ENCODE measurements around the gene DTX2.
"Not testable (repeated sequence)": the region's sequence is repeated elsewhere in the genome, so short reads cannot be mapped to it uniquely, and the experiment has no call there.

The DTX2 gene

DNA sequence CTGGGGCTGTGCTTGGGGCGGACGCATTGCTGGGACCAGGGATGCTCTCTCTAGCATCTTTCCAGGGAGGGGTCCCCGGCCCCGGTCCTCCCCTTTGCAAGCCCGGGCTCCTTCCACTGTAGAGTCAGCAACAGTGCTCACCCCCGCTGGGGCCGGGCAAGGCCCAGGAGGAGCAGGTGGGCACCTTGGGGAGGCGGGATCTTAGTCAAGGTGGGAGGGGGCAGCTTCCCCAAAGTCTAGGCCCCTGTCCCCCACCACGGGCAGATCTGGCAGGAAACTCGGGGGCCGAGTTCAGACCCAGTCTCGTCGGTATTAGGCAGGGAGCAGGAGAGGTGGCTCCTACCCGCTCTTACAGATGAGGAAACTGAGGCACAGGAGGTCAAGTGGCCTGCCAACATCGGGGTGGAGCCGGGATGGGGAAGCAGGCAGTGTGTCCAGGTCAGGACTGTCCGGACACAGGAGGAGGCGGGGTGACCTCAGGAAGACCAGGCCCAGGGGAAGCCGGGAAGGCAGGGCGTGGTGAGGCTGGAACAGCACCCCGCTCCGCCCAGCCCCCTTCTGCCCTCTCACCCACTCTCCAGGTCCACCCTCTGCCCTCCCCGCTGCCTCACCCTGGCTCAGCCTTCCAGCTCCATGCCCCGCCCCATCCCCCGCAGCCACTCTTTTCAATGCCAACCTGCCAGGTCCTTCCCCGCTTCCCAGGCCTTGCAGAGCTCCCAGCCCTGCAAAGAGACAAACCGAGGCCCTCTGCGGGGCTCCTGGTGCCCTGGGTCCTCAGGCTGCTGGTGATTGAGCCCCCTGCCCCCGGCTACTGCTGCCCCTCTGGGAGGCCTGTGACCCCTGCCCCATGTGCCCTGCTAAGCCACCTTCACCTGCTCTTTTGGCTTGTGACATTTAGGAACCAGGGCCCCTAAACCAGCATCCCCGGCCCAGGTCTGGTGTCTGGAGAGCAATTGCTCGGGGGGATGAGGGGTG, 50.7 kb downstream of the DTX2 start:
- not testable (repeated sequence) for DNase-seq (ENCODE audit: low read depth in 2 of 2)

DNA sequence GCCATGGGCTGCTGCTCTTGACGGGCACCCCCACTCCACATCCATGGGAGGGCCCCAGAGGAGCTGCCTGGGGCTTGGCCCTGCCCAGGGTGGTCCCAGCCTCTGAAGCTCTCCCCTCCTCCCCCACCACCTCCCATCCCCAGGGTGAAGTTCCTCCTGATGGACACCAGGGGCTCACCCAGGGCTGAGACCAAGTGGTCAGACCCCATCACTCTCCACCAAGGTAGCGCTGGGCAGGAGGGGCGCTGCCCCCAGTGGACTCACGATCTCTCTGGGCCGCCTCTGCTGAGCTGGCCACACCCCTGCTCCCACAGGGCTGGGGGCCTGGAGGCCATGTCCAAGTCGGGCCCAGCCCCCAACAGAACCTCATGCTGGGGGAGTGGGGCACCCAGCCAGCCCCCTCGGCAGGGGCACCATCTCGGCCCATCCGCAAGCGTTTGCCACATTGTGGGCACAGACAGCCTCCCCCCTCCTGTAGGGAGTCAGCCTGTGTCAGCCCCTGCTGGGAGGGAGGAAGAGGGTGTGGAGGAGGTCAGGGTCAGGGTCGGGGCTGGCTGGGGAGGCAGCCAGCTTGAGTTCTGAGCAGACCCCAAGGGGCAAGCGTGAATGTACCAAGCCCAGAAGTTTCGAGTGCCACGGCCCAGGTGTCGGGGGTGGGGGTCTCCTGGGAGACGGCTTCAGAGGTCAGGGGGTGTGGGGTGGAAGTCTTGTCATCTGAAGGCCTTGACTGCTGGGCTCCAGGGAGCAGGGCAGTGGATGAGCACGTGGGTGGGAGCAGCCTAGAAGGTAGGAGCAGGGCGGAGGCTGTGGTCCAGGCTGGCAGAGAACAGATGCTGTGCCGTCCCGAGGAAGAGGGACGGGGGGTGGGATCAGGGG, 51.7 kb downstream of the DTX2 start:
- no peak for DNase-seq (ENCODE audit: low read depth in 2 of 2)

DNA sequence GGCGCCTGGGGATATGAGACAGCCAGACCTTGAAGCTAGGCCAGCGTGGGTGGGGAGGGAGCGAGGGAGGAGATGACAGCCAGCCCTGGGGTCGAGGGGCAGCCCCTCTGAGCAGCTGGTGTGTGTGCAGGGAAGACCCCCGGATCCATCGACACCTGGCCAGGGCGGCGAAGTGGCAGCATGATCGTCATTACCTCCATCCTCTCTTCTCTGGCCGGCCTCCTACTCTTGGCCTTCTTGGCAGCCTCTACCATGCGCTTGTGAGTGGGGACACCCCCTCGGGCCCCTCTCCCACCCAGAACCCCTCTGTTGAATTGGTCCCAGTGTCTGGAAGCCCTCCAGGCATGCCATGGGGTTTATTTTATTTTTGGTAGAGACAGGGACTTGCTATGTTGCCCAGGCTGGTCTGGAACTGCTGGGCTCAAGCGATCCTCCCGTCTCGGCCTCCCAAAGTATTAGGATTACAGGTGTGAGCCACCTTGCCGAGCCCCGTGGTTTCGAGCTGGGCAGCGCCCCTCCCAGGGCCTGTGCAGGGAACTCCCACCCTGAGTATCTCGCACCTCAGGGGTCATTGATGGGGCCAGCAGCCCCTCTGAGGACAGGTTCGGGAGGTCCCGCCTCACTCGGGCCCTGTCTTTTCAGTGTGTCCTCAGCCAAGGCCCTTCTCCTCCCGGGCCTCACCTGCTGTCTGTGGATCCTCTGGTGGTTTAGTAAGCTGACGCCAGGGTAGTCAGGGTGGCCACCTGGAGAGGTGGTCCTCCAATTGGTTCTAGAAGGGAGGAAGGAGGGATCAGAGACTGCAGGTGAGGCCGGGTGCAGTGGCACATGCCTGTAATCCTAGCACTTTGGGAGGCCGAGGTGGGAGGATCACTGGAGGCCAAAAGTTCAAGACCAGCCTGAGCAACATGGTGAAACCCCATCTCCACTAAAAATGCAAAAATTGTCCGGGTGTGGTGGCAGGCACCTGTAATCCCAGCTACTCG, 52.6 kb downstream of the DTX2 start:
- DNase-seq (ENCODE audit: low read depth in 2 of 2): no peak

DNA sequence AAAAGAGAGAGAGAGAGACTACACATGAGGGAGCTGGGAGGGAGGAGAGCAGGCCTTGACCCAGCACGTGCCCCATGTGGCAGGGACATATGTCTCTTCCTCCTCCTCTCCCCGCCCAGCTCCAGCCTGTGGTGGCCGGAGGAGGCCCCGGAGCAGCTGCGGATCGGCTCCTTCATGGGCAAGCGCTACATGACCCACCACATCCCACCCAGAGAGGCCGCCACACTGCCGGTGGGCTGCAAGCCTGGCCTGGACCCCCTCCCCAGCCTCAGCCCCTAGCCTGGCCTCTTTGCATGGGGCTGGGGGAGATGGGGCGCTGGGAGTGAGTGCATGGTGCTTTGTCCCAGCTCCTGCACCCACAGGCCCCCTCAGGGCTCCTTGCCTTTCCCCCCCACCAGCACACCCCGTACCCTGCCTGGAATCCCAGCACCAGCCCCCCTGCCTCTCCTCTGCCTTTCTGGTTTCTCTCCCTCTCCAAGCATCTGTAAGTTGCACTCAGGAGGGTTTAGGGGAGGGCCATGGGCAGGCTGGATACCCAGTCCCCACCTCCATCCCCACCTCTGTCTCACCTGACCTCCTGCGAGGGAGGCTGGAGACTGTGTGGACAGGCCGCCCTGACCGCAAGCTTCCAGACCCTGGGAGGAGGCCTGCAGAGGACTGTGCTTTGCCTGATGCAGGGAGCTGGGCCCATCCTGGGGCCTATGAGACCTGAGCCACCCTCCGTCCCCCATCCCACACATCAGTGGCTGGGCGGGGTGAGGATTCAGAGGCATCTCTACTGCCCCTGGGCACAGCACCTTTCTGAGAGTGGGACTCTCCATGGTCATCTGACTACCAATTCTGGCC, 53.6 kb downstream of the DTX2 start:
- DNase-seq (ENCODE audit: low read depth in 2 of 2): no peak

DNA sequence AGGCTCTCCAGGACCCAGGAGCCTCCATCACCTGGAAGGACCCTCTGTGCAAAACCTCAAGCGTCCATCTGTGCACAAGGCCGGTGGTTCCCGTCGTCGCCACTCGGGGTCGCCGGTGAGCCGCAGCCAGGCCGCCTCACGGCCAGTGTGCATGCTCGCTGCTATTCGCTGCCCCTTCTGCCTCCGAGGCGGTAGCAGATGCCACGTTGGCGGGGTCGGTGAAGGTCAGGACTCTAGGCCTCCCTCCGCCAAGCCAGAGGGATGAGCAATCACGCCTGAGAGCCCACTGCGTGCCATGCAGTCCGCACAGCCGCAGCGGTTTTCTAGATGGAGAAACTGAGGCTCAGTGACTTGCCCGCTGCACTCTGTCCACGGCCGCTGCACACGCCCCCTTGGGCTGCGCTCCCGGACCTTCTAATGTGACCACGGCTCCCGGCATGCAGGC, 54.5 kb downstream of the DTX2 start:
- no peak for DNase-seq (ENCODE audit: low read depth in 2 of 2)

DNA sequence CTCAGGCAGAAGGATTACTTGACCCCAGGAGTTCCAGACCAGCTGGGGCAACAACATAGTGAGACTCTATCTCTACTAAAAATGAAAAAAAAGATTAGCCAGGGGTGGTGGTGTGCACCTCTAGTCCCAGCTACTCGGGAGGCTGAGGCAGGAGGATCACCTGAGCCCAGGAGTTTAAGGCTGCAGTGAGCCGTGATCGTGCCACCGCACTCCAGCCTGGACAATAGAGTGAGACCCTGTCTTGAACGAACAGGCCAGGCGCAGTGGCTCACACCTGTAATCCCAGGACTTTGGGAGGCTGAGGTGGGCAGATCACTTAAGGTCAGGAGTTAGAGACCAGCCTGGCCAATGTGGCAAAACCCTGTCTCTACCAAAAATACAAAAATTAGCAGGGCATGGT, 55.4 kb downstream of the DTX2 start:
- DNase-seq (ENCODE audit: low read depth in 2 of 2): not testable (repeated sequence)

DNA sequence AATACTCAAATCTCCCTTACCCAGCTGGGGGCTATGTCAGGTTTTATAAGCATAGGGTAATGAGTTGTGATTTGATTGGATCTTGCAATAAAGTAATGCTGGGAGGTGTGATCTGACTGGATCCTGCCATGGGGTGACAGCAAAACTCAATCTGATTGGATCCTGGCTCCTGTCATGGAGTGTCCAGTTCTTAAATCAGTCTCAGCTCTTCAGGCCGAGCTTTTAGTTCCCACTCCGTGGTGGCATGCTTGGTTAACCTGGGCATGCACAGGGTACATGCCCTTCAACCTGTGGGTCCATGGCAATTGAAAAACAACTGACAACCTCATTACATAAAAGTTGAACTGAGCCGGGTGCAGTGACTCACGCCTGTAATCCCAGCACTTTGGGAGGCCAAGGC, 64.7 kb downstream of the DTX2 start:
- not testable (repeated sequence) for DNase-seq (ENCODE audit: low read depth in 2 of 2)

DNA sequence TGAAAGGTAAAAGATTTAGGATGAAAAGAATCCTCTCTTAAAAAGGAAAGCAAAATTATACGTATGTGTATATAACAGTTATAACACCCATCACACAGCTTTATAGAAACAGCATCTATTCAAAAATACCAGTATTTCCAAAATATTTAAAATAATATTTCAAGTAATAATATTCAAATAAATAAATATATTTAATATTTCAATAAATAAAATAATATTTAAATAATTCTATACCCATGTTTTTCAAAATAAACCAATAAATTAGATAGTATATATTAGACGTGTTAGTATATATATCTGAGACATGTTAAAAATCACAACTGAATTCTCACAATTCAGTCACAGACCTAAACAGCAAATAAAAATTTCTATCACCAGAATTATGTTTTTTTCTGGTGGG, 70.1 kb downstream of the DTX2 start:
- DNase-seq (ENCODE audit: low read depth in 2 of 2): not testable (repeated sequence)

DNA sequence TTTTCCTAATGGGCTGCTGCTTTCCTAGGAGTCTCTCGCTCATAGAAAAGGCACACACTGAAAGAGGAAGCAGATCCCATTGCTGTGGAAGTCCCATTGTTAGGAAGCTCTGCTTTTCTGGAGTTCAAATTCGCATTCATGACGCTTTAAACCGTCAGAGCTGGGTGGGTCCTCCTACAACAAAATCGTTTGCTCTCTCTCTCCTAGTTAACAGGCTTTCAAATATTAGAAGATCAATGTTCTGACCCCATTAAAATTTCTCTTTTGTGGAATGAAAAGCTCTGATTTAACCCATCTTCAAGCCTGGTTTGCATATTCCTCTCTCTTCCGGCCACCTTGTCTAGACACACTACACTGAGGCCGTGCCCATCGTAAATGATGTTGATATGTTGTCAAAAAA, 81.7 kb downstream of the DTX2 start, which contains the start of gene SPDYE16:
SPDYE16 (minus strand) TSS at position 101 of the 400 bp plus-strand sequence. CDS start 1,838 bp downstream, outside the sequence.
- not testable (repeated sequence) for DNase-seq (ENCODE audit: low read depth in 2 of 2)

DNA sequence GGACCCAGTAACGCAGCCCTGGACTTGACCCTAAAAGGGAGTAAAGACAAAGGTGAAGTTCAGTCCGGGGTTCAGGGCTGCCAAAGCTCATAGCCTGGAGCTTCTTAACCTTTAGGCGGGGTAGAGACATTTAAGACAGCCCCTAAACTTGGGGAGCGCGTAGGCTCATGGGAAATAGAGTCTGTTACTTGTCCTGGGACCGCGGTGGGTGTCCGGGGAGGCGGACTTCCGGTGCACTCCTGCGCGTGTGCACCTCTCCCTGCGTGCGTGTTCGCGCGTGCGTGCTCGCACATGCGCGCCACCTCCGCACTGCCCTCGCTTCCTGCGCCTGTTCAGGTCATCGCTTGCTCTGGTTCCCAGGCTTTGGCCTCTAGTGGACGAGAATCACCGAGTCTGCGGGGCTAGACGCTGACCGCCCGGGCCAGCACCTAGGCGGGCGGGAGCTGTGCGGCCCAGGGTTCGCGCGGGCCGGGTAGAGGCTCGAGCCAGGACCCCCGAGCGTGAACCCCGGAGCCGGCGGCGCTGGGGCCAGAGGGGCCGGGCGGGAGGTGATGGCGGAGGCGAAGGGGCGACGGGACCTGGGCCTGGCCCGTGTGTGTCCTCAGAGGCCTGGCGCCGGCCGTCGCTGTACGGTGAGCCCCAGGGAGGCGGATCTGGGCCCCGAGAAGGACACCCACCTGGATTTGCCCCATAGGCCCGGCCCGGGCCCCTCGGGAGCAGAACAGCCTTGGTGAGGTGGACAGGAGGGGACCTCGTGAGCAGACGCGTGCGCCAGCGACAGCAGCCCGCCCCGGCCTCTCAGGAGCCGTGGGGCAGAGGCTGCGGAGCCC, 87.7 kb downstream of the DTX2 start:
- DNase-seq (ENCODE audit: low read depth in 2 of 2): peak; percentile 59 to 81

DNA sequence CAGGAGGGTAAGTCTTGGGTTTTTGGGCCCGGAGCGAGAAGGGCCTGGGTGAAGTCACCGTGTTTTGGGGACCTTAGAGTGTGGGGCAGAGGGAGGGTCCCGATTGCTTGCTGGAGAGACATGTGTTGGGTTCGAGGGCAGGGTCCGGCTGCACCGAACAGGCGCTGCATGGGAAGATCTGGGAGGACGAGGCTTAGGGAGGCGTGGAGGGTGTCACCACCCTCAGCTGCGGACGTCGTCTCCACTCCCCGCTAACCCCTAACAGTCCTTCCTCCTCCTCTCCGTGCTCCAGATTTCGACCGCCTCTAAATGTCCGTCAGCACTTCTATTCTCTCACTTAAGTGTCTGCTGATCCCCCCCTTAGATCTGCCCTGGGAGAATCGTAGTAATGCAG, 88.3 kb downstream of the DTX2 start:
- not testable (repeated sequence) for DNase-seq (ENCODE audit: low read depth in 2 of 2)

DNA sequence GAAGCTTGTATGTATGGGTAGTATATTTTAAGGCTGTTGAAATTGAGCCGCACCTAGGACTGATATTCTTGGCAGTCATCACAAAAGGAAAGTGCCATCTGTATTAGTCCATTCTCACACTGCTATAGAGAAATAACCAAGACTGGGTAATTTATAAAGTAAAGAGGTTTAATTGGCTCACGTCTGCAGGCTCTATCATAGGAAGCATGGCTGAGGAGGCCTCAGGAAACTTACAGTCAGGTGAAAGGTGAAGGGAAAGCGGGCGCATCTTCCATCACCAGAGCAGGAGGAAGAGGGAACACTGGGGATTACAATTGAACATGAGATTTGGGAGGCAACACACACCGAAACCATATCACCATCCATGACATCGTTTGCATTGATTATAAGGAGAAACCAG, 90.5 kb downstream of the DTX2 start:
- DNase-seq (ENCODE audit: low read depth in 2 of 2): not testable (repeated sequence)

Measured in stimulated activated CD4-positive, alpha-beta T cell treated with anti-CD3 and anti-CD28 coated beads, Interleukin-1b, Interleukin-23, amount 100 ng/mL, for 1 hour (primary cell).